IPS DF 6.9 (cell line): Measurements from ENCODE around the gene CRX.

Experiments used
- DNase-seq: peaks from one replicate; pipeline ENCODE4 v3.0.0-alpha.2; 2013; ENCODE audit warnings: low read depth, low spot score
- H3K27ac ChIP-seq: one replicate; pipeline ENCODE4 v1.5.1; 2013; ENCODE audit warnings: low read length, control low read depth
- H3K27me3 ChIP-seq: 2 replicates; pipeline ENCODE4 v1.6.1; 2013; ENCODE audit warnings: mild to moderate bottlenecking, low read length; ENCODE audit not compliant: control insufficient read depth, insufficient read depth
- H3K36me3 ChIP-seq: 2 replicates; pipeline ENCODE4 v1.6.1; 2013; ENCODE audit warnings: low read length; ENCODE audit not compliant: control insufficient read depth, insufficient read depth
- H3K4me1 ChIP-seq: 2 replicates; pipeline ENCODE4 v1.6.1; 2013; ENCODE audit warnings: low read length; ENCODE audit not compliant: control insufficient read depth, insufficient read depth
- H3K4me3 ChIP-seq: 2 replicates; pipeline ENCODE4 v1.5.1; 2013; ENCODE audit warnings: mild to moderate bottlenecking, low read length
- H3K9me3 ChIP-seq: 2 replicates; pipeline ENCODE4 v1.6.1; 2013; ENCODE audit warnings: low read length, inconsistent platforms; ENCODE audit not compliant: control insufficient read depth, insufficient read depth
- WGBS: extraction: QIAGEN DNeasy Blood & Tissue Kit; methylation state at CpG from one replicate; pipeline ENCODE4 v1.1.7; 2013; ENCODE audit warnings: mixed read lengths, missing lambda C conversion rate; ENCODE audit not compliant: insufficient read length, insufficient coverage; 5-methylcytosine and 5-hydroxymethylcytosine counted together

The CRX gene

DNA sequence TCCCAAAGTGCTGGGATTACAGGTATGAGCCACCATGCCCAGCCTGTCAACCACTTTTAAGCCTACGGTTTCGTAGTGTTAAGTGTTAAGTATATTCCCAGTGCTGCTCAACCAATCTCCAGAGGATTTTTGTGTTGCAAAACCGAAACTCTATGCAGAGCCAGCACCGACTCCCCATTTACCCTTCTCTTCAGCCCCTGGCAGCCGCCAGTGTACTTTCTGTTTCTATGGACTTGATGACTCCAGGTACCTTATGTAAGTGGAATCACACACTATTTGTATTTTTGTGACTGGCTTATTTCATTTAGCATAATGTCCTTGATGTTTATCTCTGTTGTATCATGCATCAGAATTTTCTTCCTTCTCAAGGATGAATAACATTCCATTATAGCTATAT is 63.3 kb downstream of the CRX start:
- Histone ChIP-seq H3K27ac (no peak overlapping the region), H3K9me3 (no peaks in the 10 kb centered on the region), H3K4me1 (no peaks in the 10 kb centered on the region), H3K36me3 (no peaks in the 10 kb centered on the region), H3K4me3 (no peak overlapping the region), H3K27me3 (no peaks in the 10 kb centered on the region)
- no peak for DNase-seq
- no CpG with 5 or more reads among the region's 5 CpGs for WGBS

DNA sequence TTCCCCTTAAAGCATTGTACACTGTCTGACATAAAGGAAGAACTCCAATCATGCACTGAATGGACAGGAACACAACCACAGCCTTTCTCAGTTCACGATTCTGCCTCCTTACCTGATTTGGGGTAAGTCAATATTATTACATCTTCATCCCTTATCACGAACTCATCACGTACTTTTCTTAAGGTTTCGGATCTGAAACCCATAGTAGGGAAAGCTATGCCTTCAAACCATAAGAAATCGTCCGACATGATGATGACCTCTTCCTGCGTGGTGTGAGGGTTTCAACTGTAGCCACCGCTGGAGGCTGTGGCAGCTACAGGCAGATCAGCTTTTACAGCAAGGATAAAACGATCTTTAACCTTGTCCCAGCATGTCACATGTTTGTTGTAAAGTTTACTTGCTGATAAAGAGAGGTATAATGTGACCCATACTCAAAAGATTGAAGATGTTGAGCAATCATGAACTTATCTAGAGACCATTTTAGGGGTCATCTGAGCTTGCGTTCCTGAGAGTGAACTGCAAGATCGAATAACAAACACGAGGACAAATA is 64.3 kb downstream of the CRX start, which contains the start of gene SULT2A1:
Gene SULT2A1 (minus strand): TSS at position 306 of the 550 bp plus-strand sequence. CDS start 58 bp downstream, at position 248.
- DNase-seq = no peak
- H3K4me1 ChIP-seq = no peaks in the 10 kb centered on the region
- H3K9me3 ChIP-seq = no peaks in the 10 kb centered on the region
- H3K27me3 ChIP-seq = no peaks in the 10 kb centered on the region
- no peaks in the 10 kb centered on the region for H3K36me3 ChIP-seq
- no peak within 1 kb of the TSS for H3K27ac ChIP-seq
- WGBS = no CpG with 5 or more reads among the region's 12 CpGs
- H3K4me3 ChIP-seq = no peak within 1 kb of the TSS

DNA sequence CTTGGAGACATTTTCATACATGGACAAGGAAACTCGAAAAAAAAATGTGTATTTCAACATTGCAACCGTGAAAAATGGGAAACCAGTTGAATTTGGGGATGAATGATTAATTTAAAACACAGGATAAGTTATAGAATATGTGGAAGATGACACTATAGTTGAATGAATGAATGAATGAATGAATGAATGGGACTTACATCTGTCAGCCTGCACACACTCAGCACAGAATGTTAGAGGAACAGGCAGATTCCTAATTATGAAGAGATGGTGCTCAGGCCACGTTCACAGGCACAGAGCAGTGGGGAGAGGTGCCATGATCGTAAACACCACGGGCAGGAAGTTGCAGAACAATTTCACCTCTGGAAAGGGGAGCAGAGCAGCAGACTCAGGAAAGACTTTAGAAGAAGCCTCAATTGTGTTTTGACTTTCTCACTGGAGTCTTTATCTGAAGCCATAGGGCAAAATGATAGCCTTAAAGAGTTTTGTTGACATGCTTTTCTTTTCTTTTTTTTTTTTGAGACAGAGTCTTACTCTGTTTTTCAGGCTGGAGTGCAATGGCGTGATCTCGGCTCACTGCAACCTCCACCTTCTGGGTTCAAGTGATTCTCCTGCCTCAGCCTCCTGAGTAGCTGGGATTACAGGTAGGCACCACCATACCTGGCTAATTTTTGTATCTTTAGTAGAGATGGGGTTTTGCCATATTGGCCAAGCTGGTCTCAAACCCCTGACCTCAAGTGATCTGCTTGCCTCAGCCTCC is 69.3 kb downstream of the CRX start:
- H3K4me3 ChIP-seq = no peak overlapping the region
- no peaks in the 10 kb centered on the region for H3K36me3 ChIP-seq
- 100% methylated on average over 1 of the region's 7 CpGs for WGBS
- H3K4me1 ChIP-seq = no peaks in the 10 kb centered on the region
- H3K9me3 ChIP-seq = no peaks in the 10 kb centered on the region; the same call in 1 of the 2 replicates
- H3K27ac ChIP-seq = no peak overlapping the region
- DNase-seq = no peak
- no peaks in the 10 kb centered on the region for H3K27me3 ChIP-seq

GRCh38 chr19:47891622-47891922 is 69.8 kb downstream of the CRX start:
- H3K36me3 ChIP-seq = no peaks in the 10 kb centered on the region
- DNase-seq = no peak
- whole genome bisulfite sequencing = no CpG with 5 or more reads among the region's 2 CpGs
- no peaks in the 10 kb centered on the region for H3K4me1 ChIP-seq
- H3K9me3 ChIP-seq = no peaks in the 10 kb centered on the region; the same call in 1 of the 2 replicates
- H3K27ac ChIP-seq = no peak overlapping the region
- no peak overlapping the region for H3K4me3 ChIP-seq
- H3K27me3 ChIP-seq = no peaks in the 10 kb centered on the region

- Histone ChIP-seq H3K4me1 (no peaks in the 10 kb centered on the region), H3K36me3 (no peaks in the 10 kb centered on the region), H3K4me3 (no peak overlapping the region), H3K27me3 (no peaks in the 10 kb centered on the region), H3K27ac (no peak overlapping the region), H3K9me3 (no peaks in the 10 kb centered on the region; the same call in 1 of the 2 replicates)
- DNase-seq = no peak
- no CpG with 5 or more reads among the region's 7 CpGs for WGBS
Measured at GRCh38 chr19:47891923-47892666, 70.4 kb downstream of the CRX start.
